ENCODE results near the gene SLC6A11. TPM values are rescaled to one million over a fixed set of nuclear protein-coding genes. Genes with fewer than 3 reads are reported as not detected.

SLC6A11 gene
- total RNA-seq, 3 donors from 2014 or later = 0.13 TPM; not detected in 2

DNA sequence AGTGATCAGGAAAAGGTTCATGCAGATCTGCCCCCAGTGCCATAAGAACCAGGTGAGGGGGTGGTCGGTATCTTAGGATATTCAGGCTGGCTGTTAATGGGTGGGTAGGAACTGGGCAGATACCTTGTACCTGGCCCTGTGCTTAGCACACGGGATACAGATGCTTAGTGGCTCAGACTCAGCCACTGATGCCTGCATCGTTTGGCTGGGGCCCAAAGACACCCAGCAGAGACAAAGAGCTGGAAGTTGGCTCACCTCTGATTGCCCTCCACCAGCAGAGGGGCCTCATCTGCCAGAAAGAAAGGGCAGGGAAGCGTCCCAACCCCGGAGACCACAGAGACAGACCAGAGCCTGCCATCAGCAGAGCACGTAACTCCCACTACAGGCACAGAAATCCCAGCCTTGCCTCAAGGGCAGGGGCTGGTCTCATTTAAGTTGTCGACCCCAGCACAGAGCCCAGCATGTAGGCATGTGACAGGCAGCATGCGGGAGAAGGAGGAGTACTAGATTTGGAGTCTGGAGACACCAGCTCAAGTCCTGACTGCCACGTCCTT lies 112.5 kb downstream of the SLC6A11 start:
- Histone ChIP-seq H3K4me1 (ENCODE audit: low read depth) (no peaks in the 10 kb centered on the region), H3K9me3 (no peaks in the 10 kb centered on the region), H3K36me3 (ENCODE audit: low read depth) (no peaks in the 10 kb centered on the region), H3K4me3 (no peak overlapping the region)
- intact Hi-C loops (cut with DNase I, micrococcal nuclease) = no loop called here
- DNase-seq (no peak), ATAC-seq (no peak)
- TF ChIP-seq CTCF (IDR thresholded peaks at IDR 0.05) = no peak

DNA sequence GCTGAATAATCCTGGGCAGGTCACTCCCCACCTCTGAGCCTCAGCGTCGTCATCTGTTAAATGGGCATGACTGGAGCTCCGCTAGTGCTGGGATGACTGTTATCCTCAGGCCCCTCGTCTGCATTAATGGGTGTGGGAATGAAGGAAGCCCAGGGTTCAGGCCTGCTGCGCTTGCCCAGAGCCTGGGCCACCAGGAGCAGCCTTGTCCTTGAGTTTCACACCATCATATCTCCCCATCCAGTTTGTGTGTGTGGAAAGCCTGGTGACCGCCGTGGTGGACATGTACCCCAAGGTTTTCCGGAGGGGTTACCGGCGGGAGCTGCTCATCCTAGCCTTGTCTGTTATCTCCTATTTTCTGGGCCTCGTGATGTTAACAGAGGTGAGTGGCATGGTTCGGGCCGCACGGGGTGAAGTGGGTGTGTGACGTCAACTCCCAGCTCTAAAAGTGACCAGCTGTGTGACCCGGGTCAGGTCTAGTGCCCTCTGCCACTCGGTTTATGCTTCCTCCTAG lies 113.0 kb downstream of the SLC6A11 start:
- H3K4me3 ChIP-seq = no peak overlapping the region
- no peak for TF ChIP-seq CTCF (IDR thresholded peaks at IDR 0.05)
- DNase-seq (no peak), ATAC-seq (no peak)
- H3K9me3 ChIP-seq = no peaks in the 10 kb centered on the region
- intact Hi-C loops (cut with DNase I, micrococcal nuclease) = no loop called here
- no peaks in the 10 kb centered on the region for H3K4me1 ChIP-seq (ENCODE audit: low read depth)
- no peaks in the 10 kb centered on the region for H3K36me3 ChIP-seq (ENCODE audit: low read depth)

DNA sequence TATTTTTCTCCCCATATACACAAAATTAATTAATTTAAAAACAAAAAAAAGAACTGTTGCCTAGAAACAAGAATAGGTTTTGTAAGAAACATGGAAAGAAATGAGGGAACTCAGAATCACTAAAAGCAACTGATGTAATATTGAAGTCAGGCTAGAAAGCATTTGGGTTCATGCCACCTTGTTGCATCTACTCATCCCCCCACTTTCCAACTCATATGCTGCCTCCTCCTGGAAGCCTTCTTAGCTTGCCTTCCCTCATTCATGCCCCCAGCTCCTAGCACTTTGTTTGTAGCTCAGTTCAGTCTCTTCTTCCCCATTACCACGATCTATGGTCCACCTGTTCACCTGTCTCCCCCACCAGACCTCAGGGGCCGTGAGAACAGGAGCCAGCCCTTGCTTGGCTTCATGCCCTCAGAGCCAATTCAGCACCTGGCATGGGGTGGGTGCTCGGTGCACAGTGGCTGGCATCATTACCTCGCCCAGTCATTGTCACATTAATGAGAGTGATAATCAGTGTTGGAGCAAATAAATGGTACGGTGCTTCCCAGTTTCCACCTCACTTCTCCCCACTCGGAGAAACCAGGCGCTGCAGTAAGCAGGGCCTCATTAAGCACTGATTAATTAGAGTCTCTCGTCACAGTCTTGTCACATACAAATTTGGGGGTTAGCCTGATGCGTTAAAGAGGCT lies 114.1 kb downstream of the SLC6A11 start:
- intact Hi-C loops (cut with DNase I, micrococcal nuclease) = no loop called here
- H3K4me3 ChIP-seq = no peak overlapping the region

DNA sequence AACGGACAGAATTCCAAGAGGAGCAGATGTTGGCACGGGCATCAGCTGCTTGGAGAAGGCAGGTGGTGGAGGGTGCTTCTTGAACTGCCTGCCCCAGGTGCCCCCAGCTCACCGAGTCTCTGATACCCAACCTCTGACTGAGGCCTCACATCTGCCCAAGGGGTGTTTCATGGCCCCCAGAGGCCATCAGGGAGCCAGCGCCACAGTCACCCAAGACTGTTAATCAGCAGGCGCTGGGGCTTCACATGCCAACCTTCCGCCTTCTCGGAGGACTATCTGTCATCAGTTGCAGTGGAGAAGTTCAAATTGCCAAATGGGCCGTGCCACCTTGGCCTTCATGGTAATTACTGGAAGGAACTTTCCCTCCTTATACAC lies 114.6 kb downstream of the SLC6A11 start:
- no peak for TF ChIP-seq CTCF (IDR thresholded peaks at IDR 0.05)
- H3K9me3 ChIP-seq = no peaks in the 10 kb centered on the region
- no peaks in the 10 kb centered on the region for H3K36me3 ChIP-seq (ENCODE audit: low read depth)
- DNase-seq (no peak), ATAC-seq (no peak)
- intact Hi-C loops (cut with DNase I, micrococcal nuclease) = no loop called here
- no peak overlapping the region for H3K4me3 ChIP-seq
- no peaks in the 10 kb centered on the region for H3K4me1 ChIP-seq (ENCODE audit: low read depth)

More for the DNA sequence above, 114.1 kb downstream of the SLC6A11 start:
- H3K9me3 ChIP-seq = no peaks in the 10 kb centered on the region
- DNase-seq (no peak), ATAC-seq (no peak)
- H3K4me1 ChIP-seq (ENCODE audit: low read depth) = no peaks in the 10 kb centered on the region
- no peaks in the 10 kb centered on the region for H3K36me3 ChIP-seq (ENCODE audit: low read depth)
- no peak for TF ChIP-seq CTCF (IDR thresholded peaks at IDR 0.05)

DNA sequence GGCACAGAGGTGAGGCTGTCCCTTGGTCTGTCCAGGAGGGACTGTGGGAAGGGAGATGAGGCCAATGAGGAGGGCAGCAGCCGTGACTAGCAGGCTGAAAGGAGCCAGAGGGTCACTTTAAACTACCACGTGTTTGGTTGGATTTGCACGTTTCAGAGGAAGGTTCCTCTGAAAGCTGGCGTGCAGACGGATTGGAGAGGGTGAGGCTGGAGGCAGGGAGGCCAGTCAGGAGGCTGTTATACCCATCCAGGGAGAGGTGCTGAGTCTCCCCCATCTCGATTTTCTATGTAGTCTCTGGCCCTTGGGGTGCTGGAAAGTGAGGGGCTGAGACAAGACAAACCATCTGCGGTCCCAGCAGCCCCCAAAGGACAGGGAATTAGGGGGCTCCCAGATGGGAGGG lies 116.6 kb downstream of the SLC6A11 start:
- intact Hi-C loops (cut with DNase I, micrococcal nuclease) = no loop called here
- no peak for ATAC-seq
- Histone ChIP-seq H3K9me3 (no peaks in the 10 kb centered on the region), H3K4me1 (ENCODE audit: low read depth) (no peaks in the 10 kb centered on the region), H3K36me3 (ENCODE audit: low read depth) (no peaks in the 10 kb centered on the region), H3K4me3 (no peak overlapping the region)
- no peak for DNase-seq
- no peak for TF ChIP-seq CTCF (IDR thresholded peaks at IDR 0.05)
